PFSK-1 (cell line): ENCODE results near the gene TTLL10.

Source experiments
- POLR2AphosphoS5 ChIP-seq: IDR thresholded peaks from 2 replicates; pipeline ENCODE4 v1.6.1; 2012; ENCODE audit warnings: low read depth, mild to moderate bottlenecking, control low read depth, low read length, moderate library complexity
- REST ChIP-seq, 2 experiments: IDR thresholded peaks; 2 replicates each; pipeline versions ENCODE4 v1.6.1 to v1.8.0; 2011 to 2012; ENCODE audit warnings: low read depth in 2 of 2, low read length in 2 of 2, control low read depth in 1 of 2, inconsistent platforms in 1 of 2, mild to moderate bottlenecking in 1 of 2, moderate library complexity in 1 of 2; ENCODE audit not compliant: insufficient read depth in 1 of 2
- TAF1 ChIP-seq: IDR thresholded peaks from 2 replicates; pipeline ENCODE4 v1.6.1; 2012; ENCODE audit warnings: low read length, control low read depth, borderline replicate concordance; ENCODE audit not compliant: insufficient read depth

GRCh38 chr1:1223891-1224290 is 50.2 kb downstream of the TTLL10 start:
- TF ChIP-seq TAF1 (no peak), POLR2AphosphoS5 (no peak), REST (IDR thresholded peaks at IDR 0.05; ENCODE audit: insufficient read depth in 1 of 2, low read depth in 2 of 2, low read length in 2 of 2) (no peak)
